ENCODE results near the gene RAD1.

Gene RAD1

GRCh38 chr5:34915139-34915855 is at the start of gene RAD1, which contains the start of gene BRIX1:
RAD1 (minus strand) TSS chr5:34915504; CDS start chr5:34914892, 612 bp downstream.
BRIX1 (plus strand) TSS chr5:34915711; CDS start chr5:34915739, 28 bp downstream.
- ATAC-seq: peak; percentile 99

GRCh38 chr5:34959323-34959722 is 44.0 kb upstream of the RAD1 start:
- no peak for TF ChIP-seq POU6F1 (CRISPR knock-in tag; IDR thresholded peaks at IDR 0.05; ENCODE audit: borderline replicate concordance, low read depth)
- no peak for TF ChIP-seq ZNF70 (CRISPR knock-in tag; IDR thresholded peaks at IDR 0.05)
- no peak for TF ChIP-seq ISL1 (CRISPR knock-in tag; IDR thresholded peaks at IDR 0.05)

More at GRCh38 chr5:34915139-34915855, at the start of gene RAD1, which contains the start of gene BRIX1:
- TF ChIP-seq ZC3H10 (CRISPR knock-in tag; IDR thresholded peaks at IDR 0.05) (no peak), OSR1 (CRISPR knock-in tag; IDR thresholded peaks at IDR 0.05) (no peak), TOX (CRISPR knock-in tag; IDR thresholded peaks at IDR 0.05; ENCODE audit: borderline replicate concordance) (no peak), GLIS3 (CRISPR knock-in tag; IDR thresholded peaks at IDR 0.05) (no peak)

GRCh38 chr5:34957857-34958690 is 42.8 kb upstream of the RAD1 start:
- peak; percentile 93 for ATAC-seq
- TF ChIP-seq CREB5 (CRISPR knock-in tag; IDR thresholded peaks at IDR 0.05; ENCODE audit: low read depth) (no peak), PATZ1 (CRISPR knock-in tag; IDR thresholded peaks at IDR 0.05; ENCODE audit: borderline replicate concordance) (no peak), ZFP3 (CRISPR knock-in tag; IDR thresholded peaks at IDR 0.05) (no peak), ZNF70 (CRISPR knock-in tag; IDR thresholded peaks at IDR 0.05) (no peak), ZNF8 (CRISPR knock-in tag; IDR thresholded peaks at IDR 0.05) (no peak), CSDC2 (CRISPR knock-in tag; IDR thresholded peaks at IDR 0.05) (no peak), TCF4 (CRISPR knock-in tag; IDR thresholded peaks at IDR 0.05; ENCODE audit: borderline replicate concordance) (no peak), BACH2 (CRISPR knock-in tag; IDR thresholded peaks at IDR 0.05; ENCODE audit: borderline replicate concordance) (no peak), ZC3H10 (CRISPR knock-in tag; IDR thresholded peaks at IDR 0.05) (no peak), POU6F1 (CRISPR knock-in tag; IDR thresholded peaks at IDR 0.05; ENCODE audit: borderline replicate concordance, low read depth) (no peak), TSHZ2 (CRISPR knock-in tag; IDR thresholded peaks at IDR 0.05) (no peak), ZNF565 (CRISPR knock-in tag; conservative IDR thresholded peaks at IDR 0.05; ENCODE audit: low read depth) (no peak), RARB (CRISPR knock-in tag; IDR thresholded peaks at IDR 0.05) (no peak), CSRNP3 (CRISPR knock-in tag; IDR thresholded peaks at IDR 0.05) (no peak), ARNTL (CRISPR knock-in tag; IDR thresholded peaks at IDR 0.05; ENCODE audit: borderline replicate concordance, low read depth) (no peak), TOX (CRISPR knock-in tag; IDR thresholded peaks at IDR 0.05; ENCODE audit: borderline replicate concordance) (no peak), ISL1 (CRISPR knock-in tag; IDR thresholded peaks at IDR 0.05) (no peak), ZFP30 (CRISPR knock-in tag; IDR thresholded peaks at IDR 0.05) (no peak)

More at GRCh38 chr5:34959323-34959722, 44.0 kb upstream of the RAD1 start:
- ATAC-seq: peak; percentile 38; the same call in 1 of the 3 replicates
